ENCODE data around the gene GRIN3B. TPM values are rescaled to one million over a fixed set of nuclear protein-coding genes. Genes with fewer than 3 reads are reported as not detected.

GRIN3B gene
- total RNA-seq, 1 experiment from 2014 or later = not detected

DNA sequence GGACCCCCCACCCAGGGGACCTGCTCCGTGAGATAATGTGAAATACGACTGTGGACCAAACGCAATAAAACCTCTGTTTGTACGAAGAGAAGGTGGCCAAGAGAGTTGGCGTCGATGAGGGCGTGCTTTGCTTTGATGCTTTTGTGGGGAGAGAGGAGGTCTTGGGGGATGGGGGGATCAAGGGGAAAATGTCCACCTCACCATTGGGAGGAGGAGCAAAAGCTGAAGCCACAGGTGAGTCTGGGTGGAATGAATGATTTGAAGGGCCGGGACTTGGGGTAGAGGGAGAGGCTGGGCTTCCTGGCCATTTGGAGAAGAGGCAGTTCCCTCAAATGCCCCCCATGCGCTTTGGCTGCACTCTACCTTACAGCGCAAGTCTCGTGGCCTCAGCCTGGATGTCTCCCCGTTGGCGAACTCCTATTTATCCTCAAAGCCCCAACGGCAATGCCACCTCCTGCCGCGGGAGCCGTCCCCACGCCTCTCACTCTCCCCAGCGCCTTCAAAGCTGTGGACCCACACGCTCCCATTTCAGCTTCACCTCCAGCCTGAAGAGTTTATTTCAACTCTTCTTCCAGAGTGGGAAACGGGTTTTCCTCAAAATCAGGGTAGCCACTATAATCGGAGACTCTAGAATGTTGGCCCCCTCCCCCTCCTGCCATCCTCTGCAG, 38.9 kb downstream of the GRIN3B start:
- Histone ChIP-seq H3K4me3 (peak overlapping the region; percentile 50), H3K9me3 (no peaks in the 10 kb centered on the region), H3K36me3 (no peaks in the 10 kb centered on the region; the same call in 1 of the 2 replicates), H3K27me3 (no peaks in the 10 kb centered on the region)
- no peak for DNase-seq

DNA sequence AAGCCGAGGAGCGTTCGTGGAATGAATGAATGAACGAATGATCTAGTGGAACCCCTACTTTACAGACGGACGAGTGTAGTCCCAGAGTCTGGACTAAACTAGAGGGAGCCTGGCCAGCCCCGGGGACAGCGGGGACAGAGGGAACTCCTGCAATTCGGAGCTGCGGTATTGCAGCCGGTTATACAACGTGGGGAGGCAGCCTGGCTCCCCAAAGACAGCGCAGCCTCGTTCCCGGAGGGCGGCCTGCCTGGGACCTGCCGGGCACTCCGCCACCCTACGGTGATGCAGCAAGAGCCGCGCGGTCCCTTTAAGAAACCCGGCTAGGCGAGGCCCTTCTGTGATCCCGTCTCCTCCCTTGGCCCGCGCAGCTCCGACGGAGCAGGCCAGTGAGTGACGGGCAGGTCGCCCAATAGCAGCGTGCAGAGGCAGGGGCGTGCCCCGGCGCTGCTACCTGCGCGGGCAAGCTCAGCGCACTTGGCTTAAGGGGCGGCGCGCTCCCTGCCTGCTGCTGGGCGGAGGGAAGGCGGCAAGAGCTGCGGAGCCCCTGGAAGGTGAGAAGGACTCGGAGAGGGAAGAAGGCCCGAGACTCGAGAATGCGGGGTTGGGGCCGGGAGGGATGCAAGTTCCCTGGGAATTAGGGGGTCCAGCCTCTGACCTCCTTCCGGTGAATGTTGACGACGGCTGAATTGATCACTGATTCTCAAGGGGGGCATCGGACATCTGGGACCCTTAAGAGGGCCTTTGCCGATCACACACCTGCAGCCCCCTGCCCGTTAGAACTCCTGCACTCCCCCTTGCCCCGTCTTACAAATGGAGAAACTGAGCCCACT, 39.6 kb downstream of the GRIN3B start, which contains the start of gene ABCA7:
Gene ABCA7 (plus strand): TSS at position 462 of the 830 bp plus-strand sequence. CDS start 1,255 bp downstream, outside the sequence.
- Histone ChIP-seq H3K27me3 (no peaks in the 10 kb centered on the region), H3K9me3 (no peaks in the 10 kb centered on the region), H3K36me3 (no peaks in the 10 kb centered on the region; the same call in 1 of the 2 replicates), H3K4me3 (peak within 1 kb of the TSS; percentile 50)
- DNase-seq = peak; percentile 97

DNA sequence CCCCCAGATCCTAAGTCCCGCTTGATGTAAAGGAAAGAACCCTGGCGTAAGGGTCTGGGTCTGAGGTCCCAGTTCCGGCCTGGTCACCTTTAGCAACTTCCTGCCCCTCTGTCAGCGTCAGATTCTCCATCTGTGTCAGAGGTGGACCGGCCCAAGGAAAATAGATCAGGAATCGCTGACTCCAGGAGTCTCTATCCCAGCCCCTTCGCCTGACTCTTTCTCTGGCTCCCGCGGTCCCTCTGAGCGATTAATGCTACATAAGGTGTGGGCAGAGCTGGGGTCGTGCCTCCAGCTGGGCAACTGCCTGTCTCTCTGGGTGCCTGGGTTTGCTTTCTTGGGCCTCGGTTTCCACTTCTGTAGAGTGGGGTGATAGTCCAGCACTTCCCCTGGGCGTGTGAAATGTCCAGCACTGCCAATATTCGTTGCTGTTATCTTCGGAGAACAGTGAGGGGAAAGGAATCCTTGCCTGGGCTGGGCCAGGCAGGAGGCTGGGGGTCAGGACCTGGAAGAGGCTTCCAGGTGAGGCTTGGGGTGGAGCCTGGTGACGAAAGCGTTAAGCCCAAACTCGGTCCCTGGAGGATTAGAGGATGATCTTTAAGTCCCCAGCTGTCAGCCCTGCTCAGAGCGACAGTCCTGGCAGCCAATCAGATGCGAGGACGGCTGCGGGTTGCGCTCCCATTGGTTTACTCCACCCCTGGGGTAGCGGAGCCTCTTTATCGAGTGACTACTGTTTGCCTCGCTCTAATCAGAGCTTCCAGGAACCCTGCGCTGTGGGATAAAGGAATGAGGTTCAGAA, 40.5 kb downstream of the GRIN3B start:
- peak; percentile 36 for DNase-seq
- Histone ChIP-seq H3K27me3 (no peaks in the 10 kb centered on the region), H3K36me3 (no peaks in the 10 kb centered on the region; the same call in 1 of the 2 replicates), H3K9me3 (no peaks in the 10 kb centered on the region), H3K4me3 (peak overlapping the region; percentile 50)

DNA sequence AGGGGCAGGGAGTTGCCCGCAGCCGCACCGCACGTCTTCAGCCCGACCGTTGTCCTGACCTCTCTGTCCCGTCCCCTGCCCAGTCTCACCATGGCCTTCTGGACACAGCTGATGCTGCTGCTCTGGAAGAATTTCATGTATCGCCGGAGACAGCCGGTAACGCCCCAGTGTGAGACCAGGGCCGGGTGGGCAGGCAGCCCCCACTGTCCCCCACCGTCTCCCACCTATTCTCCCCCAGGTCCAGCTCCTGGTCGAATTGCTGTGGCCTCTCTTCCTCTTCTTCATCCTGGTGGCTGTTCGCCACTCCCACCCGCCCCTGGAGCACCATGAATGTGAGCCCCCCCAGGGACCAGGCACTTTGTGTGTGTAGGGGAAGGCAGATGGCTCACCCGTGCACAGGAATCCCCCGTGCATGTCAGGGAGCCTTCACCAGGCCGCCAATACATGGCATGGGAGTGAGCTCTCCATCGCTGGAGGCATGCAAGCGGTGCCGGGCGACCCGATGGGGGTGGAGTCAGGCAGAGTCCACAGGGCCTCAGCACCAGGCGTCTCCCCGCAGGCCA, 41.1 kb downstream of the GRIN3B start:
- Histone ChIP-seq H3K36me3 (no peaks in the 10 kb centered on the region; the same call in 1 of the 2 replicates), H3K4me3 (no peak overlapping the region), H3K27me3 (no peaks in the 10 kb centered on the region), H3K9me3 (no peaks in the 10 kb centered on the region)
- no peak for DNase-seq

DNA sequence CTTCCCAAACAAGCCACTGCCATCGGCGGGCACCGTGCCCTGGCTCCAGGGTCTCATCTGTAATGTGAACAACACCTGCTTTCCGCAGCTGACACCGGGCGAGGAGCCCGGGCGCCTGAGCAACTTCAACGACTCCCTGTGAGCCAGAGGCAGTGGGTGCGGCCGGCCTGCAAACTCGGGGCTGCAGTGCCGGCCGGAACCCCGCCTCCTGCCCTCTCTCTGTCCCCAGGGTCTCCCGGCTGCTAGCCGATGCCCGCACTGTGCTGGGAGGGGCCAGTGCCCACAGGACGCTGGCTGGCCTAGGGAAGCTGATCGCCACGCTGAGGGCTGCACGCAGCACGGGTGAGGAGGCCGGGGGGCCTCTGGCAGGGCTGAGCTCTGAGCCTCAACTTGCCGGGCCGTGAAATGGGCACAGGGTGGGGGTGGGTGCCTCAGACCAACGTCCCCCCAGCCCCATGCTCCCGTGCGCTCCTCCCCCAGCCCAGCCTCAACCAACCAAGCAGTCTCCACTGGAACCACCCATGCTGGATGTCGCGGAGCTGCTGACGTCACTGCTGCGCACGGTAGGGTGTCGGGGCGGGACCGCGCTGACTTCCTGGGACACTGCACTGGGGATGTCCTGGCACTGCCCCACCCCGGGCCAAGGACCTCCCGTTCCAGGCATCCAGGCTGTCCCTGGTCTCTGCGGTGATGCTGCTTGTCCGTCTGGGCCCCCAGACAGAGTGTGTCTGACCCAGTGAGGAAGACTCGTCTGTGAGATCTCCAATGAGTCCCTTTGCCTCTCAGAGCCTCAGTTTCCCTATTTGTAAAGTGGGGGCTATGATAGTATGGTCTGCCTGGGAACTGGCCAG, 41.8 kb downstream of the GRIN3B start:
- no peak for DNase-seq
- H3K36me3 ChIP-seq = no peaks in the 10 kb centered on the region
- H3K9me3 ChIP-seq = no peaks in the 10 kb centered on the region
- no peak overlapping the region for H3K4me3 ChIP-seq
- no peaks in the 10 kb centered on the region for H3K27me3 ChIP-seq

DNA sequence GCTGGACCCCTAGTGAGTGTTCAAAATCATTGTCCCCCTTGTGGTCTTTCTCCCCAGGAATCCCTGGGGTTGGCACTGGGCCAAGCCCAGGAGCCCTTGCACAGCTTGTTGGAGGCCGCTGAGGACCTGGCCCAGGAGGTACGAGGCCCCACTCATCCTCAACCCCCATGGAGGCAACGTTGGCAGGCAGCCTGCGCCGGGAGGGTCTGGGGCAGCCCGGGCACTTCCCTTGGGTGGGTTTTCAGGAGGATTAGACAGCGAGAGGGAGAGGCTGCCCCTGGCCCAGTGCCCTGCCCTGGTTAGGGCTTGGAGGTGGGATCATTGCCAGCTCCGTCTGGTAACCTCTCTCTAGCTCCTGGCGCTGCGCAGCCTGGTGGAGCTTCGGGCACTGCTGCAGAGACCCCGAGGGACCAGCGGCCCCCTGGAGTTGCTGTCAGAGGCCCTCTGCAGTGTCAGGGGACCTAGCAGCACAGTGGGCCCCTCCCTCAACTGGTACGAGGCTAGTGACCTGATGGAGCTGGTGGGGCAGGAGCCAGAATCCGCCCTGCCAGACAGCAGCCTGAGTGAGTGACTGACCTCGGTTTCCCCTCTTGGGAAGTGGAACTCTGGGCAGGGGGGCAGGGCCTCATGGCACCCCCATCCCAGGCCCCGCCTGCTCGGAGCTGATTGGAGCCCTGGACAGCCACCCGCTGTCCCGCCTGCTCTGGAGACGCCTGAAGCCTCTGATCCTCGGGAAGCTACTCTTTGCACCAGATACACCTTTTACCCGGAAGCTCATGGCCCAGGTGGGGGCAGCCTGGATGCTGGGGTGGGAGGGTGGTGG, 42.7 kb downstream of the GRIN3B start:
- Histone ChIP-seq H3K27me3 (no peaks in the 10 kb centered on the region), H3K9me3 (no peaks in the 10 kb centered on the region), H3K4me3 (no peak overlapping the region), H3K36me3 (no peaks in the 10 kb centered on the region)
- DNase-seq = no peak

DNA sequence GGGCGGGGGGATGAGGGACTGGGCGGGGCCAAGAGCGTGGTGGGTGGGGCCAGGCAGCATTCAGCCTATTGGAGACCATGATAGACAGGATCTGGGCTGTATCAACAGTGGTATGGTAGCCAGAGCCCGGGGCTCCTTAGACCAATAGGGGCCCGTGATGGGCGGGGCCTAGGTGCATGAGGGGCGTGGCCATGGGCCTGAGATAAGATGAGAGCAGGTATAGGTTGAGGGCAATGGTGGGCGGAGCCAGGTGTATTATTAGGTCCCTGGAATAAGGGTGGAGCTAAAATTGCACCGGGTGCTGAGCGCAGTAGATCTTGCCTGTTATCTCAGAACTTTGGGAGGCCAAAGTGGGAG, 45.0 kb downstream of the GRIN3B start:
- H3K4me3 ChIP-seq = no peak overlapping the region
- H3K27me3 ChIP-seq = no peaks in the 10 kb centered on the region
- no peaks in the 10 kb centered on the region for H3K9me3 ChIP-seq
- DNase-seq = peak; percentile 52
- H3K36me3 ChIP-seq = no peaks in the 10 kb centered on the region

DNA sequence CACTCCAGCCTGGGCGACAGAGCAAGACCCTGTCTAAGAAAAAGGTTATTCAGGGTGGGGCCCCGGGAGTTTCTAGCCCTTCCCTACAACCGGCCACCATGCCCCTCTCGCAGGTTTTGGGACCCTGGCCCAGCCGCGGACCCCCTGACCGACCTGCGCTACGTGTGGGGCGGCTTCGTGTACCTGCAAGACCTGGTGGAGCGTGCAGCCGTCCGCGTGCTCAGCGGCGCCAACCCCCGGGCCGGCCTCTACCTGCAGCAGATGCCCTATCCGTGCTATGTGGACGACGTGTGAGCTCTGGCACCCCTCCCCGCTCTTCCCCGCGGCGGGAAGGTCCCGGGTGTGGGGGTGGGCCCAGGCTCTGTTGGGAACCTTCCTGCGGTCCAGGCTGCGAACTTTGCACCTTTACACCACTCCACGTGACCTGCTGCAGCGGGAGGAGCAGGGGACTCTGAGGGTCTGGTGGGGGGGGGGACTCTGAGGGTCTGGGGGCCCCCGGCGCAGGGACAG, 46.0 kb downstream of the GRIN3B start:
- Histone ChIP-seq H3K9me3 (no peaks in the 10 kb centered on the region), H3K36me3 (no peaks in the 10 kb centered on the region), H3K4me3 (no peak overlapping the region), H3K27me3 (no peaks in the 10 kb centered on the region)
- DNase-seq = no peak

DNA sequence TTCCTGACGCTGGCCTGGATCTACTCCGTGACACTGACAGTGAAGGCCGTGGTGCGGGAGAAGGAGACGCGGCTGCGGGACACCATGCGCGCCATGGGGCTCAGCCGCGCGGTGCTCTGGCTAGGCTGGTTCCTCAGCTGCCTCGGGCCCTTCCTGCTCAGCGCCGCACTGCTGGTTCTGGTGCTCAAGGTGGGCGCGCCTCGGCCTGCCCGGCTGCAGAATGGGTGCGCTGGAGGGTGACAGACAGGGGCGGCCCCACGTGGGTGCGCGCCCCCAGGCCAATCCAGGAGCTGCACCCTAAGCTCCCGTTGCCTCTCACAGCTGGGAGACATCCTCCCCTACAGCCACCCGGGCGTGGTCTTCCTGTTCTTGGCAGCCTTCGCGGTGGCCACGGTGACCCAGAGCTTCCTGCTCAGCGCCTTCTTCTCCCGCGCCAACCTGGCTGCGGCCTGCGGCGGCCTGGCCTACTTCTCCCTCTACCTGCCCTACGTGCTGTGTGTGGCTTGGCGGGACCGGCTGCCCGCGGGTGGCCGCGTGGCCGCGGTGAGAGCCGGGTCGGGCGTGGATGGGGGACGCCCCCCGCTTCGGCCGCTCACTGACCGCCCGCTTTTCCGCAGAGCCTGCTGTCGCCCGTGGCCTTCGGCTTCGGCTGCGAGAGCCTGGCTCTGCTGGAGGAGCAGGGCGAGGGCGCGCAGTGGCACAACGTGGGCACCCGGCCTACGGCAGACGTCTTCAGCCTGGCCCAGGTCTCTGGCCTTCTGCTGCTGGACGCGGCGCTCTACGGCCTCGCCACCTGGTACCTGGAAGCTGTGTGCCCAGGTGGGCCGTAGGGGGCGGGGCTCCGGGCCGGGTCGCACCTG, 46.8 kb downstream of the GRIN3B start:
- no peaks in the 10 kb centered on the region for H3K9me3 ChIP-seq
- H3K4me3 ChIP-seq = no peak overlapping the region
- no peaks in the 10 kb centered on the region for H3K36me3 ChIP-seq
- H3K27me3 ChIP-seq = no peaks in the 10 kb centered on the region
- DNase-seq = no peak

DNA sequence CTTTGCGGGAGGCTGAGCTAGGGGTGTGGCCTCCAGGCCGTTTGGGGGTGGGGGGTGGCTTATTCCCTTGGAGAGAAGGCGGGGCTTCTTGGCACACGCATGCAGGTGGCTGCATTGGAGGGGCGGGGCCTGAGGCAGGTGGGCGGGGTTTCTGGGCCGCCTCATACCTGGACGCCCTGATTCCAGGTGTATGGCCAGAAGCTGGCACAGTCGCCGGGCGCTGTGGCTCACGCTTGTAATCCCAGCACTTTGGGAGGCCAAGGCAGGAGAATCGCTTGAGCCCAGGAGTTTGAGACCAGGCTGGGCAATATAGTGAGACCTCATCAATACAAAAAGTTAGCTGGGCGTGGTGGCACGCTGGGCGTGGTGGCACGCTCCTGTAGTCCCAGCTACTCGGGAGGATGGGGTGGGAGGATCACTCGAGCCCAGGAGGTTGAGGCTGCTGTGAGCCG, 47.5 kb downstream of the GRIN3B start:
- no peak for DNase-seq
- H3K27me3 ChIP-seq = no peaks in the 10 kb centered on the region
- H3K9me3 ChIP-seq = no peaks in the 10 kb centered on the region
- no peak overlapping the region for H3K4me3 ChIP-seq
- H3K36me3 ChIP-seq = no peaks in the 10 kb centered on the region

DNA sequence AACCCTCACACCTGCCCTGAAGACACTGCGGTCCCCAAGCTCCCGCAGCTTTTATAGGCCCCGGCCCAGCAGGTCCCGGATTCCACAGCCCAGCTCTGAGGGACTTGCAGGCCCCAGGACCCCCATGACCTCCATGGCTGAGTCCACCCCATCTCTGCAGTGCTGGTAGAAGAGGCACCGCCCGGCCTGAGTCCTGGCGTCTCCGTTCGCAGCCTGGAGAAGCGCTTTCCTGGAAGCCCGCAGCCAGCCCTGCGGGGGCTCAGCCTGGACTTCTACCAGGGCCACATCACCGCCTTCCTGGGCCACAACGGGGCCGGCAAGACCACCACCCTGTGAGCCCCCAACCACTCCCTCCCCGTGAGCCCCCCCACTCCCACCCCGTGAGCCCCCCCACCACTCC, 48.9 kb downstream of the GRIN3B start:
- Histone ChIP-seq H3K4me3 (no peak overlapping the region), H3K27me3 (no peaks in the 10 kb centered on the region), H3K9me3 (no peaks in the 10 kb centered on the region), H3K36me3 (no peaks in the 10 kb centered on the region)
- DNase-seq = no peak

DNA sequence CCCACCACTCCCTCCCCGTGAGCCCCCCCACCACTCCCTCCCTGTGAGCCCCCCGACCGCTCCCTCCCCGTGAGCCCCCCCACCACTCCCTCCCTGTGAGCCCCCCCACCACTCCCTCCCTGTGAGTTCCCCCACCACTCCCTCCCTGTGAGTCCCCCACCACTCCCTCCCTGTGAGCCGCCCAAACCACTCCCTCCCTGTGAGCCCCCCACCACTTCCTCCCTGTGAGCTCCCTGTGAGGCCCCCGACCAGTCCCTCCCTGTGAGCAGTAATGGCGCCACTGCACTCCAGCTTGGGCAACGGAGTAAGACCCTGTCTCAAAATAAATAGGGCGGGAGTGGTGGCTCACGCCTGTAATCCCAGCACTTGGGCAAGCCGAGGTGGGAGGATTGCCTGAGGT, 49.6 kb downstream of the GRIN3B start:
- no peaks in the 10 kb centered on the region for H3K36me3 ChIP-seq
- no peaks in the 10 kb centered on the region for H3K9me3 ChIP-seq
- DNase-seq = no peak
- no peak overlapping the region for H3K4me3 ChIP-seq
- no peaks in the 10 kb centered on the region for H3K27me3 ChIP-seq

DNA sequence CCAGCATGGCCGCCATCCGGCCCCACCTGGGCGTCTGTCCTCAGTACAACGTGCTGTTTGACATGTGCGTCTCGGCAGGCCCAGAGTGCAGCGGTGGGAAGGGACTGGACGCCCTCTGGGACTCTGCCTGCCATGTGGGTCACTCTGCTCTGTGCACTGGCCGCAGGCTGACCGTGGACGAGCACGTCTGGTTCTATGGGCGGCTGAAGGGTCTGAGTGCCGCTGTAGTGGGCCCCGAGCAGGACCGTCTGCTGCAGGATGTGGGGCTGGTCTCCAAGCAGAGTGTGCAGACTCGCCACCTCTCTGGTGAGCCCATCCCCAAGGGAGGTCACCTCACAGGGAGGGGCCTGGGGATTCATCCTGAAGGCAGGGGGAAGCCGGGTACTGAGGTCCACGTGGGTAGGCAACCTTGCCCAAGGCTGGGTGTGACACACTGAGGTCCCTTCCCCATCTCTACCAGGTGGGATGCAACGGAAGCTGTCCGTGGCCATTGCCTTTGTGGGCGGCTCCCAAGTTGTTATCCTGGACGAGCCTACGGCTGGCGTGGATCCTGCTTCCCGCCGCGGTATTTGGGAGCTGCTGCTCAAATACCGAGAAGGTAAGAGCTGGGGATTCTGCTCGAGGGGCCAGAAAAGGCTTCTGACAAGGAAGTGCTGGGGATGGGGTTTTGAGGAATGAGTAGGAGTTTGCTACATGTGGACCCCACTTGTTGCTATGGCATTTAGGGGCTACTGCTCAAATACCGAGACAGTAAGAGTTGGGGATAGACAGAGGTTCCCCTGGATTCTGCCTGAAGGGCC, 51.0 kb downstream of the GRIN3B start:
- DNase-seq = no peak
- H3K9me3 ChIP-seq = no peaks in the 10 kb centered on the region
- no peak overlapping the region for H3K4me3 ChIP-seq
- H3K27me3 ChIP-seq = no peaks in the 10 kb centered on the region
- no peaks in the 10 kb centered on the region for H3K36me3 ChIP-seq

DNA sequence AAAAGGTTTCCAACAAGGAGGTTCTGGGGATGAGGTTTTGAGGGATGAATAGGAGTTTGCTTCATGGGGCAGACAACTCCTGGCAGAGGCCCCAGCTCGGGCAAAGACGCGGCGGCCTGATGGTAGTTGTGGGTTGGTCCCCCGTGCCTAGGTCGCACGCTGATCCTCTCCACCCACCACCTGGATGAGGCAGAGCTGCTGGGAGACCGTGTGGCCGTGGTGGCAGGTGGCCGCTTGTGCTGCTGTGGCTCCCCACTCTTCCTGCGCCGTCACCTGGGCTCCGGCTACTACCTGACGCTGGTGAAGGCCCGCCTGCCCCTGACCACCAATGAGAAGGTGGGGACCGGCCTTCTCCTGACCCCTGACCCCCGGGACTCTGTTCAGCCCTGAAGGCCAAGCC, 51.6 kb downstream of the GRIN3B start:
- Histone ChIP-seq H3K27me3 (no peaks in the 10 kb centered on the region), H3K4me3 (no peak overlapping the region), H3K36me3 (no peaks in the 10 kb centered on the region), H3K9me3 (no peaks in the 10 kb centered on the region)
- no peak for DNase-seq

All from MG63 (cell line).